ENCODE measurements around the gene WDR54. TPM values are rescaled to one million over a fixed set of nuclear protein-coding genes. Genes with fewer than 3 reads are reported as not detected.

WDR54 gene
- total and polyA plus RNA-seq, 11 donors: 1.4 to 6.5 (median 3.0) TPM

DNA sequence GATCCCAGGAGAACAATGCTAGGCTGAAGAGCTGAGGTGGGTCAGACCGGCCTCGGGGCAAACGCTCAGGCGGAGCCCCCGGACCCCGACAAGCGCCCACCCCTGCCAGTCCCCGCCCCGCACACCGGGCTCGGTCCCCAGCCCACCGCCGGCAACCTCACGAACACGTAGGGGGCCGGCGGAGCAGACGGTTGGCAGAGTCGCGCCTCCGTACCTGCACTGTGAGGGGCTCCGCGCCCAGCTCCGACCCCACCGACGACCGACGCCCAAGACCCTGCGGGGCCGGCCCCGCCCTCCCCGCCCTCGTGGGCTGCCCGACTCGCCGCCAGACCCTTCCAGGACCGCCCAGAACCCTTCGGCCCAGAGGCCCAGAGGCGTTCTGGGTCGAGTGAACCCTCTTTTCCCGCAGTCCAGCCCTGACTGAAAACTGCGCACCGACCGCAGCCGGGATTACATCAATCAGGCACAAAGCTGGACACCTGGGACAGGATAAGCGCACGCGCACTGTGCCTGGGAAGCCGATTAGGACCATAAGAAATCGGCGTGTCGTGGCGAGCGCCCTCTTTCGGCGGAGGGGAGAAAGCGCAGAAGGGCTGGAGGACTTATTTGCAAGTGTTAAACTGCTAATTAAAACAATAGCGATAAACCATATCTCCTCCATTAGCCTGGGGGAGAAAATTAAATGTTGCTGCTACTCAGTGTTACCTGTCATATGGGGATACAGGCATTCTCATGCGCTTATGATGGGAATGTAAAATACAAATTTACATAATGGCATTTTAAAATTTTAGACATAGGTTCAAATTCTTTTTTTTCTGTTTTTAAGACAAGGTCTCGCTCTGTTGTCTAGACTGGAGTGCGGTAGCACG lies 29.7 kb upstream of the WDR54 start:
- peak in 1 of 2 donors; percentile 57 for TF ChIP-seq POLR2A (IDR thresholded peaks at IDR 0.05)
- TF ChIP-seq, protein P1, sequence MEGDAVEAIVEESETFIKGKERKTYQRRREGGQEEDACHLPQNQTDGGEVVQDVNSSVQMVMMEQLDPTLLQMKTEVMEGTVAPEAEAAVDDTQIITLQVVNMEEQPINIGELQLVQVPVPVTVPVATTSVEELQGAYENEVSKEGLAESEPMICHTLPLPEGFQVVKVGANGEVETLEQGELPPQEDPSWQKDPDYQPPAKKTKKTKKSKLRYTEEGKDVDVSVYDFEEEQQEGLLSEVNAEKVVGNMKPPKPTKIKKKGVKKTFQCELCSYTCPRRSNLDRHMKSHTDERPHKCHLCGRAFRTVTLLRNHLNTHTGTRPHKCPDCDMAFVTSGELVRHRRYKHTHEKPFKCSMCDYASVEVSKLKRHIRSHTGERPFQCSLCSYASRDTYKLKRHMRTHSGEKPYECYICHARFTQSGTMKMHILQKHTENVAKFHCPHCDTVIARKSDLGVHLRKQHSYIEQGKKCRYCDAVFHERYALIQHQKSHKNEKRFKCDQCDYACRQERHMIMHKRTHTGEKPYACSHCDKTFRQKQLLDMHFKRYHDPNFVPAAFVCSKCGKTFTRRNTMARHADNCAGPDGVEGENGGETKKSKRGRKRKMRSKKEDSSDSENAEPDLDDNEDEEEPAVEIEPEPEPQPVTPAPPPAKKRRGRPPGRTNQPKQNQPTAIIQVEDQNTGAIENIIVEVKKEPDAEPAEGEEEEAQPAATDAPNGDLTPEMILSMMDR (IDR thresholded peaks at IDR 0.05): peak; percentile 94 to 99 (median 98)
- DNase-seq: peak; percentile 92 to 98 (median 93)
- Histone ChIP-seq H3K36me3 (no peaks in the 10 kb centered on the region), H3K4me1 (peaks cover 0 to 48% (median 41%) of the 10 kb centered on the region in 12 donors), H3K27me3 (no peaks in the 10 kb centered on the region), H3K9me3 (no peaks in the 10 kb centered on the region), H3K4me3 (peak overlapping the region; percentile 75 to 99 (median 87)), H3K27ac (peak overlapping the region; percentile 88 to 98 (median 93))
- intact Hi-C loops (cut with DNase I): loop anchor here in 5 of 10 donors (5.0 to 10.0 kb wide), 4 partner anchors 60 to 140 kb away; no protein-coding TSS in a partner anchor
- 1 to 2% (median 1%) methylated on average over 28 to 62 of the region's 62 CpGs for WGBS, 4 donors
- peak; percentile 72 to 87 (median 86) for ATAC-seq

GRCh38 chr2:74392449-74392743 lies 29.1 kb upstream of the WDR54 start:
- H3K36me3 ChIP-seq: no peaks in the 10 kb centered on the region

DNA sequence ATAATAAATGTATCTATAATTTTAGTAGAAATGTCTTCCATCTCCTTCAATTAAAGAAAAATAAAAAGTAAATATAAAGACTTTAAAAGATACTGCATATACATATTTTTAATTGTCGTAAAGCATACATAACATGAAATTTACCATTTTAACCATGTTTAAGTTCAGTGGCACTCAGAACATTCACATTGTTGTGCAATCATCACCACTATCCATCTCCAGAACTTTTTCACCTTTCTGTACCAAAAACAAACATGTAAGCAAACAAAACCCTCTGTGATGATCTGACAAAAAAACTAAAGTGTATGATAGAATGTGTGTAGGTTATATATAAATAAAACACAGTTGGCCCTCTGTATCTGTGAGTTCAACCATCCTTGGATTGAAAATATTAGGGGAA lies 28.0 kb upstream of the WDR54 start:
- no peaks in the 10 kb centered on the region for H3K36me3 ChIP-seq
- no peak for DNase-seq
- no peak for ATAC-seq
- peaks cover 0 to 31% (median 24%) of the 10 kb centered on the region in 12 donors for H3K4me1 ChIP-seq
- TF ChIP-seq POLR2A (IDR thresholded peaks at IDR 0.05): no peak
- TF ChIP-seq, protein P1 (IDR thresholded peaks at IDR 0.05): no peak
- no peaks in the 10 kb centered on the region for H3K9me3 ChIP-seq
- no peaks in the 10 kb centered on the region for H3K27me3 ChIP-seq
- H3K4me3 ChIP-seq: no peak overlapping the region
- 87 to 95% (median 91%) methylated on average over 1 of the region's 1 CpG for WGBS, 4 donors
- H3K27ac ChIP-seq: no peak overlapping the region
- intact Hi-C loops (cut with DNase I): loop anchor here in 5 of 10 donors (5.0 to 10.0 kb wide), 4 partner anchors 61 to 141 kb away; no protein-coding TSS in a partner anchor

More at GRCh38 chr2:74392449-74392743, 29.1 kb upstream of the WDR54 start:
- WGBS, 4 donors: 68 to 71% (median 70%) methylated on average over 13 of the region's 13 CpGs
- Histone ChIP-seq H3K4me1 (peaks cover 0 to 42% (median 35%) of the 10 kb centered on the region in 12 donors), H3K27me3 (no peaks in the 10 kb centered on the region), H3K4me3 (peak overlapping the region in 10 of 12 donors; percentile 75 to 98 (median 85)), H3K27ac (peak overlapping the region in 5 of 12 donors; percentile 91 to 98 (median 96)), H3K9me3 (no peaks in the 10 kb centered on the region)
- intact Hi-C loops (cut with DNase I): loop anchor here in 5 of 10 donors (5.0 to 10.0 kb wide), 4 partner anchors 60 to 140 kb away; no protein-coding TSS in a partner anchor
- ATAC-seq: no peak
- TF ChIP-seq POLR2A (IDR thresholded peaks at IDR 0.05): no peak
- TF ChIP-seq, protein P1 (IDR thresholded peaks at IDR 0.05): no peak
- DNase-seq: no peak

GRCh38 chr2:74396149-74396548 lies 25.4 kb upstream of the WDR54 start:
- intact Hi-C loops (cut with DNase I): loop anchor here in 4 of 10 donors (5.0 to 10.0 kb wide), 3 partner anchors 64 to 131 kb away; no protein-coding TSS in a partner anchor
- WGBS, 4 donors: 97 to 98% (median 97%) methylated on average over 2 of the region's 2 CpGs
- TF ChIP-seq, protein P1 (IDR thresholded peaks at IDR 0.05): no peak
- no peak for TF ChIP-seq POLR2A (IDR thresholded peaks at IDR 0.05)
- no peaks in the 10 kb centered on the region for H3K36me3 ChIP-seq
- H3K4me1 ChIP-seq: peaks cover 0 to 5% (median 0%) of the 10 kb centered on the region in 12 donors
- H3K27me3 ChIP-seq: no peaks in the 10 kb centered on the region
- H3K4me3 ChIP-seq: no peak overlapping the region
- H3K9me3 ChIP-seq: no peaks in the 10 kb centered on the region
- no peak for ATAC-seq
- H3K27ac ChIP-seq: no peak overlapping the region
- no peak for DNase-seq

All from heart left ventricle (tissue), 16 donors.